HepG2 (cell line): ENCODE measurements around the gene ACTN4.

ENCODE experiments used
- CTCF ChIP-seq: sonication (generic); formaldehyde crosslinking; IDR thresholded peaks from 2 replicates; pipeline ENCODE4 v1.5.0; 2020; ENCODE audit warnings: mild to moderate bottlenecking, missing genetic modification reagents, moderate library complexity
- FOXK1 ChIP-seq: sonication (generic); formaldehyde crosslinking; IDR thresholded peaks from 2 replicates; pipeline ENCODE4 v1.4.0; 2020; ENCODE audit warnings: low read depth, missing genetic modification reagents, borderline replicate concordance
- FOXM1 ChIP-seq: sonication (generic); formaldehyde crosslinking; IDR thresholded peaks from 2 replicates; pipeline ENCODE4 v1.5.0; 2020; ENCODE audit warnings: missing genetic modification reagents
- RAD21 ChIP-seq: fragments of 450-650 bp; formaldehyde crosslinking; IDR thresholded peaks from 2 replicates; pipeline ENCODE4 v1.5.0; 2020; ENCODE audit warnings: mild to moderate bottlenecking
- SAFB2 ChIP-seq: sonication (generic); formaldehyde crosslinking; IDR thresholded peaks from 2 replicates; pipeline ENCODE4 v1.5.1; 2020; ENCODE audit warnings: missing genetic modification reagents, low read depth, mild to moderate bottlenecking, borderline replicate concordance
- SUZ12 ChIP-seq: fragments of 150-350 bp; IDR thresholded peaks from 2 replicates; pipeline ENCODE4 v1.6.1; 2014; ENCODE audit warnings: low read depth, low read length
- TAF1 ChIP-seq: sonication (generic); formaldehyde crosslinking; IDR thresholded peaks from 2 replicates; pipeline ENCODE4 v1.4.0; 2020; ENCODE audit warnings: missing genetic modification reagents
- TEAD2 ChIP-seq: sonication (generic); formaldehyde crosslinking; IDR thresholded peaks from 2 replicates; pipeline ENCODE4 v1.9.0; 2021; ENCODE audit warnings: missing genetic modification reagents
- TERF1 ChIP-seq: sonication (generic); formaldehyde crosslinking; IDR thresholded peaks from 2 replicates; pipeline ENCODE4 v1.8.0; 2022; ENCODE audit warnings: mild to moderate bottlenecking, missing genetic modification reagents, moderate library complexity
- ZNF274 ChIP-seq: sonication (generic); formaldehyde crosslinking; IDR thresholded peaks from 2 replicates; pipeline ENCODE4 v1.5.1; 2020; ENCODE audit warnings: mild to moderate bottlenecking, missing genetic modification reagents
- ZNF331 ChIP-seq: sonication (generic); formaldehyde crosslinking; IDR thresholded peaks from 2 replicates; pipeline ENCODE4 v1.4.0; 2020; ENCODE audit warnings: missing genetic modification reagents
- ZNF749 ChIP-seq: sonication (generic); formaldehyde crosslinking; IDR thresholded peaks from 2 replicates; pipeline ENCODE4 v1.8.0; 2022; ENCODE audit warnings: mild to moderate bottlenecking, missing genetic modification reagents, moderate library complexity, borderline replicate concordance
- ZNF781 ChIP-seq: sonication (generic); formaldehyde crosslinking; IDR thresholded peaks from 2 replicates; pipeline ENCODE4 v1.5.1; 2020; ENCODE audit warnings: borderline replicate concordance, mild to moderate bottlenecking, missing genetic modification reagents; ENCODE audit errors: not compliant biosample characterization

DNA sequence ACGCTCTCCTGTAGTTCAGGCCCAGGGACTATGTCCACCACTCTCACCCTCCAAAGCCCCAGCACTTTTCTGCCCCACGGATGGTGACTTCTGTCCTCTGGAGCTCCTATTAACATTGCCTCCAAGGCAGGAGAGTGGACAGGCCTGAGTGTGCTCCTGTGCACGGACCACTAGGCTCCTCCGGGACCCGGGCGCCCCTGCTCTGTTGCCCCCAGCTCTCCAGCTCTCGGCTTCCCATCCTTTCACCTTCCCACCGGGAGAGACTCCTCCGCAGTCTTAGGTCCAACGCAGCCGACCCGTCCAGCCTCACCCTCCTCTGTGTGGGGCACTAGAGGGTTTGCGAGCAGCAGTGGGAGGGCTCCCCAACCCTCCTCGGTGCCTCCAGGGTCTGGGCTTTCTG is 66.4 kb downstream of the ACTN4 start:
- TF ChIP-seq TEAD2 (CRISPR knock-in tag) (no peak), FOXM1 (CRISPR knock-in tag) (no peak), RAD21 (no peak), ZNF274 (CRISPR knock-in tag) (no peak), SUZ12 (no peak), ZNF781 (no peak), CTCF (CRISPR knock-in tag) (no peak; the same call in 1 of the 2 replicates), FOXK1 (CRISPR knock-in tag) (no peak), ZNF331 (CRISPR knock-in tag) (no peak), SAFB2 (CRISPR knock-in tag) (no peak), ZNF749 (no peak), TERF1 (CRISPR knock-in tag) (no peak), TAF1 (CRISPR knock-in tag) (no peak)
